CD4-positive, alpha-beta T cell treated with Interleukin-15 for 4 hours (primary cell): ENCODE measurements around the gene VOPP1.
A peak's percentile ranks its signal among the peaks of the same experiment; 100 is the strongest.

Source experiments
- DNase-seq: peaks from one replicate; pipeline ENCODE4 v3.0.0-alpha.2; 2020; ENCODE audit warnings: low spot score

The VOPP1 gene

GRCh38 chr7:55432939-55433784 is 139.1 kb downstream of the VOPP1 start:
- peak; percentile 32 for DNase-seq

DNA sequence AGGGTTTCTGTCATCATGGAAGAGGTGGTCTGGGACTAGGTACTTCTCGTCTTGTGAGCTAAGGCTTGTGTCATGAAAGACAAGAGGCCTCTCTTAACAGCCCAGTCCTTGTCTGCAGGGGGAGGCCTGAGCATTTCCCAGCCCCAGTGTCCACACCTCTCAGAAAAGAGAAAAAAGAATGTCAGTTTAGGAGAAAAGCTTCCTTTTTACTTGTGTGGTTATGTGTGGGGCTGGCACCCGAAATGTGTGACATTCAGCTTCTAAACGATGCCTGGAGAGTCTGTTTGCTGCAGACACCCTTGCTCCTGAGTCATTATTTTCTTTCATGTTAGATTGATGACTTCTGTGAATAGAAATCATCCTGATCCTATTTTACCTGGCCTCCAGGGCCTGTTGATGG is 139.8 kb downstream of the VOPP1 start:
- no peak for DNase-seq

- DNase-seq = no peak
These were observed 140.4 kb downstream of the VOPP1 start for GRCh38 chr7:55431898-55432297.

- no peak for DNase-seq
These were observed 142.3 kb downstream of the VOPP1 start for GRCh38 chr7:55429835-55430499.

DNA sequence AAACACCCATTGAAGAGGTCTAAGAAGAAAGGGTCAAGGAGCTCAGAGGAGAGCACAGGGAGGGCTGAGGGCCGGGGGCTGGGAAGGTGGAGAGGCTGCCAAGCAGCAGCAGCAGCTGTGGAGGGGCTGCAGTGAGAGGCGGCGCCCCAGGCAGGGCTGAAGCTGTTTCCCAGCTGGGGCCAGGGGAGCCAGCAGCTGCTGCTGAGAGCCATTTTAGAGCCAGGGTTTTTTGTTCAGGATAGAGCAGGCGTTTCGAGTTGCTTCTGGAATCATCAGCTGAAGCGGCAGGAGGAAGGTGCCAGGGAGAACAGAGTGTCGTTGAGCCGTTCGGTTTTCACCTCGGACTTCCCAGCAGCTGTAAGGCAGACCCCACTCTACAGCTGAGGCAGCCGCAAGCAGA is 144.5 kb downstream of the VOPP1 start:
- DNase-seq = no peak

GRCh38 chr7:55427342-55427741 is 145.0 kb downstream of the VOPP1 start:
- no peak for DNase-seq

DNA sequence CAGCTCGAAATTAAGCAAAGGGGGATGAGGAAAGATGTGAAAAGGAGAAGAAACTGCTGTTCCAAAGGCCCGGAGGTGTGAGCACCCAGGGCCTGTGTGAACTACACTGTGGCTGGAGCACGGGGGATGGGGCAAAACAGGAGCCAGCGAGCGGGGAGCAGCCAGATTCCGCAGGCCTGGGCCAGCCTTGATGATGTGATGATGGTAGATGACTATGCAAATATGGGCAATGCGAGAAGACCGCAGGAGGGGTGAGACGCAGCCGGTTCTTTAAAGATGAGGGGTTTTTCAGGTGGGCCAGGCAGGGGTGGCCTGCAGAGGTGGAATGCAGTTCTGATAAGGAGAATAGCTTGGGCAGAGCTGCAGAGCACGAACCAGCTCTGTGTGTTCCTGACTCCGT is 145.6 kb downstream of the VOPP1 start:
- DNase-seq = no peak

GRCh38 chr7:55425141-55425752 is 147.1 kb downstream of the VOPP1 start:
- no peak for DNase-seq

DNA sequence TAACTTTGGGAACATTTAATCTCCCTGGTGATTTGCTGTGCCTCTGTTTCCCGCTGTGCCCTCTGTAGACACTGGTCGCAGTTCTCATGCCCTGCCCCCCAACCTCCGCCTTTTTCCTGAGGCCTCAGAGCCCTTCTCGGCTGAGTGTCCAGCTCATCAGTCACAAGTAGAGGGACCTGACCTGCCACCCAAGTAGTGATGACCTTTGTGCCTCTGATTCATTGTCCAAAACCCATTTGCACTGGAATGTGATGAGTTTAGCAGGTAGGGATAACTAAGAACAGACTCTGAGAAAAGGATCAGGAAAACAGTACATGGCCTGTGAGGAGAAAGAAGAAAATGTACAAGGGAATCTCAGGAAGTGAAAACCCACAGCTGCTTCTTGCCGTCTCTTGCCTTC is 148.4 kb downstream of the VOPP1 start:
- no peak for DNase-seq

DNA sequence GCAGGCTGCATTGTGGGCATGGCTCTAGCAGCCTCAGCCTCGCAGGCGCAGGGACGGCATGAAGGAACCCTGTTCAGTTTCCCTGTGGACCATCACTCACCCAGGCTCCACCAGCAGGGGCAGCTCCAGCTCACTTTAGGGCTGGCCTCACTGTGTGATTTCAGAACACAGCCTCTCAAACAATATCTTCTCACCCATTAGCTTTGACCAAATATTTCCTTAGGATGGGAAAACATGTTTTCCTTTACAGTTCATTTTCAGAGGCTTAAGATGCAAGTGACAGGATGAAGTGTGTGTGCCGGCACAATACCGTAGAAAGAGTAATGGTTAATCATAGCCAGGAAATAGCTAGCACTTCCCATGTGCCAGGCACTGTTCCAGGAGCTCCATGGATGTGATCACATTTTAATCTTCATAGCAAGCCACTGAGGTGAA is 149.0 kb downstream of the VOPP1 start:
- no peak for DNase-seq
